Astrocyte of the cerebellum (primary cell): ENCODE measurements around the gene PARL.

Source experiments
- DNase-seq: peaks from one replicate; pipeline ENCODE4 v3.0.0-alpha.2; 2011; ENCODE audit warnings: low read depth
- H3K4me3 ChIP-seq: 2 replicates; pipeline ENCODE4 v1.5.1; 2011; ENCODE audit warnings: mild to moderate bottlenecking, low read depth, low read length, moderate library complexity
- in situ Hi-C: cut with HindIII; loops from 2 replicates; pipeline ENCODE4 v1.10.0; 2017; ENCODE audit warnings: low sequenced_read_pairs
- TF ChIP-seq, protein P1 (sequence below): IDR thresholded peaks from 2 replicates; pipeline ENCODE4 v1.5.1; 2012; ENCODE audit warnings: low read length, low read depth, moderate library complexity, mild to moderate bottlenecking; ENCODE audit errors: missing control alignments

Gene PARL

DNA sequence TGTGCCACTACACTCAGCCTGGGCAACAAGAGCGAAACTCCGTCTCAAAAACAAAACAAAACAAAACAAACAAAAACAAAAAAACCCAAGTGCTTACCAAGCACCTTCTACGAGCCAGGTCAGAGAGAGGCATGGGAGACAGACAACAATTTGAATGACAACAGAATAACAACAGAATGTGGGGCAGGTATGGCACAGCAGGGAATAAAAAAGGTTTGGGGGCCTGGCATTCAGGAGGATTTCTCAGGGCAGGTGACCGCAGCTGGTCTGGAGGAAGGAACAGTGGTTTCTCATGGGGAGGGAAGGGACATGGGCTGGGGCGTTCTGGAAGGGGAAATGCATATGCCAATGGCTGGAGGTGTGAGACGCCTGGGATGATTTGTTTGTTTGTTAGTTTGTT lies 22.5 kb upstream of the PARL start:
- H3K4me3 ChIP-seq = no peak overlapping the region
- TF ChIP-seq, protein P1, sequence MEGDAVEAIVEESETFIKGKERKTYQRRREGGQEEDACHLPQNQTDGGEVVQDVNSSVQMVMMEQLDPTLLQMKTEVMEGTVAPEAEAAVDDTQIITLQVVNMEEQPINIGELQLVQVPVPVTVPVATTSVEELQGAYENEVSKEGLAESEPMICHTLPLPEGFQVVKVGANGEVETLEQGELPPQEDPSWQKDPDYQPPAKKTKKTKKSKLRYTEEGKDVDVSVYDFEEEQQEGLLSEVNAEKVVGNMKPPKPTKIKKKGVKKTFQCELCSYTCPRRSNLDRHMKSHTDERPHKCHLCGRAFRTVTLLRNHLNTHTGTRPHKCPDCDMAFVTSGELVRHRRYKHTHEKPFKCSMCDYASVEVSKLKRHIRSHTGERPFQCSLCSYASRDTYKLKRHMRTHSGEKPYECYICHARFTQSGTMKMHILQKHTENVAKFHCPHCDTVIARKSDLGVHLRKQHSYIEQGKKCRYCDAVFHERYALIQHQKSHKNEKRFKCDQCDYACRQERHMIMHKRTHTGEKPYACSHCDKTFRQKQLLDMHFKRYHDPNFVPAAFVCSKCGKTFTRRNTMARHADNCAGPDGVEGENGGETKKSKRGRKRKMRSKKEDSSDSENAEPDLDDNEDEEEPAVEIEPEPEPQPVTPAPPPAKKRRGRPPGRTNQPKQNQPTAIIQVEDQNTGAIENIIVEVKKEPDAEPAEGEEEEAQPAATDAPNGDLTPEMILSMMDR = no peak
- no peak for DNase-seq
- in situ Hi-C loops = no loop called here

DNA sequence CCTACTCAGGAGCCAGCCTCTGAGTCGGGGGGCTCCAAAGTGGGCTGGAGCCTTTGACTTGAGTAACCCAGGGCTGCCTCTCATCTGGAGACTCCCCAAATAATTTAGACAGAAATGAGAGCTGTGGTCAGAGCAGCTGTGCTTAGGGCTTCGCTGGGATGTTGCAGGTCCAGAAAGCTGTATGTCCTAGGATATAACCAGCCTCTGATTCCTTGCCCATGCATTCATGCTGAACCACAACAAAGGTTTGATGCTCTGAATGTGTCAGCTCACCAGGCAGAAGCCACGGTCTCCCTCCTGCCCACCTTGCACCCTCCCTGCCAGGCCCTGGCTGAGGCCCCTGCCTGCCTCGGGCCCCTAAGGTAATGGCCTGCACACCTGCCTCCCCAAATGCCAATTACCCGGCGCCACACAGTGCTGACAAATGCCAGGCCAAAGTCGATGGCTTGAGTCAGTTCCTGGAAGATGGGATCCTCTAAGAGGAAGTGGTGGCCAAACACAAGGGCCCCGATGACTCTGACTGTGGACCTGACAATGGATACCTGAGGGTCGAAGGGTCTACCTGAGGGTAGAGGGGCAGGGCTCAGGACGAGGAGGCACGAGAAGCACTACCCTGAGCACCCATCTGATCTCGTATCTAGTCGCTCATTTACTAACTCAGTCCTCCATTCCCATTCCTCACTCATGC lies 21.7 kb upstream of the PARL start:
- no peak for DNase-seq
- TF ChIP-seq, protein P1 = no peak
- no peak overlapping the region for H3K4me3 ChIP-seq
- in situ Hi-C loops = no loop called here

DNA sequence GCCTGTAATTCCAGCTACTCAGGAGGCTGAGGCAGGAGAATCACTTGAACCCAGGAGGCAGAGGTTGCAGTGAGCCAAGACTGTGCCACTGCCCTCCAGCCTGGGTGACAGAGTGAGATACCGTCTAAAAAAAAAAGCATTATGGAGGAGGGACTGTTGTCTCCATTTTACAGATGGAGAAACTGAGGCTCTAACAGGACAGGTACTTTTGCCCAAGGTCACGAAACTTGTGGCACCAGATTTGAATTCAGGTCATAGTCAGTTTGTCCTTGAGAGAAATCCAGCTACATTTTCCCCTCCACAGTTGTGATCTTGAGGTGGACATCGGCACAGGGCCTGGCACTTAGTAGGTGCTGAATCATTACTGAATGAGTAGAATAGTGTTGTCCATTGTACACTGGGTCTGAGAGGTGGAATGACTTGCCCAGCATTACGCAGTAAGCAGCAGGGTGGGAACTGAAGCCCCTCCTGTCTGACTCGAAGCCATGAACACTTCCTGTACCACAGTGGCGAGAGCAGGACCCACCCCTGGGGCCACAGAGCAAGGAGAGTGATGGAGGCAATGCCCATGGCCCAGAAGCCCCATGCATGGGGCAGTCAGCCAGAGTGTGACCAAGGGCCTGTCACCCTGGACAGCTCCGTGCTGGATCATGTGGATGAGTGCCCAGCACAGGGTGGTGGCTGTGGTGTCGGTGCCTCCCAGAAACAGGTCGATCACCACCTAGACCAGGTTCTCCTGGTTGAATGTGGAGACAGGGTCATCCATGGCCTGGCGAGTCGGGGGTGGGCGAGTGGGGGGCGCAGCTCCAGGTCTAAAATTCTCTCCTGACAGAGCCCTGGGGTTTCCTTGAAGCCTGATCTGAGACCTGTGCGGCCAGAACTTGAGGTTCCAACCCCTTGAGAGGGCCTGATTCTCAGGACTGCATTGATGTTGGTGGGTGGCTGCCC lies 20.4 kb upstream of the PARL start:
- no peak for DNase-seq
- in situ Hi-C loops = no loop called here
- TF ChIP-seq, protein P1 = no peak
- H3K4me3 ChIP-seq = no peak overlapping the region

DNA sequence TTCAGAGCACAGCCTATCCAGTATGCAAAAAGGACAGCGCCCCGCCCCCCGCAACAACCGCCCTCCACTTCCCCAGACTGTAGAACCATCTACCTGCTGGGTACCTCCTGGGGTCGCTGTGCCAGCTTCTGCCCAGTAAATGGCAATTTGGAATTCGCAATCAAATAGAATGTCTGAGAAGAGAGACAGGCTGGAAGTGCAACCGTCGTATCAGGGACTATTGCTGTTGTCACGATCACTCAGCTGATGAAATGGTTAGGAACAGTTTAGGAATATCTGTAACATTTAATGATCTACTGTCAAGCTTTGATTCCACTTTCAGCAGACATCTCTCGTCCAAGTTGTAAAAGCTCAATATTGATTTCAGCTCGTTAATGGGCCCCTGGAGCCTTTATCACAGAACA lies 13.3 kb upstream of the PARL start:
- TF ChIP-seq, protein P1 = no peak
- DNase-seq = no peak
- no peak overlapping the region for H3K4me3 ChIP-seq
- in situ Hi-C loops = loop anchor here (10.0 to 25.0 kb wide), 2 partner anchors 117 to 339 kb away; partner anchors contain the start of genes ABCC5, ALG3, EEF1AKMT4 and VWA5B2

DNA sequence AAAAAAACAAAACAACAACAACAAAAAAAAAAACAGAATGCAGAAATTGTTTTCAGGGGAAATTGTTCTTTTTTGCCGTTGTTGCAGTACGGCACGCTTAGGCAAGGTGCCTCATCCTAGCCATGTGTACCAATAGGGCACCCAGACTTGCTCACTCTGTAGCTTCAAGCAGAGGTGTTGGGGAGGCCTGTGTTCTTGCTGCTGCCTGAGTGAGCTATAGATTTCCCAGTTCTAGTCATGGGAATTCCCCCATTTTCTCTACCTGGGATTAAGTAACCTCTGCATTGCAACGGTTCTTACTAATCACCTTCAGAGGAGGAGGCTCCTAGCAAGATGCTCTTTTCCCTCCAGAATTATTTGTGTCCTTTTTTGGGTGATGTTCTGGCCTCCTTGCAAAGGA lies 12.9 kb upstream of the PARL start:
- no peak for DNase-seq
- TF ChIP-seq, protein P1 = no peak

DNA sequence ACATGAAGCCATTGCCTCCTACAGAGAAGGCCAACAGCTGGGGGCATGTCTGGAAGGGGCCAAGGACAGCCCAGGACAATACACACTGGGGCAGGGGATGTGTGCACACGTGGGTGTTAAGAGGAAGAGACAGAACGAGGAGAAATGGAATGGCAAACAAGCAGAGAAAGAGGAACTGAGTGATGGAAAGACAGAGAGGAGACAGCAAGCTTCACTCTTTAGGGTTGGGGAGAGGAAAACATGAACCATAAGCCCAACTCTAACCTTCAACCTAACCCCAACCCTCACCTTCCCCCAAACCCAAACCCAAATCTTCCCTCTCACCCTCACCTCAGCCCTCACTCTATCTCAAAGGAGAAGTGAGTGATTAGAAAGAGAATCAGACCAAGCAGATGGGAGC lies 11.9 kb upstream of the PARL start:
- in situ Hi-C loops = loop anchor here (10.0 to 25.0 kb wide), 2 partner anchors 118 to 341 kb away; partner anchors contain the start of genes ABCC5, ALG3, EEF1AKMT4 and VWA5B2
- TF ChIP-seq, protein P1 = no peak

More for the DNA sequence above, 12.9 kb upstream of the PARL start:
- in situ Hi-C loops = loop anchor here (10.0 to 25.0 kb wide), 2 partner anchors 117 to 340 kb away; partner anchors contain the start of genes ABCC5, ALG3, EEF1AKMT4 and VWA5B2
- H3K4me3 ChIP-seq = no peak overlapping the region

More for the DNA sequence above, 11.9 kb upstream of the PARL start:
- no peak for DNase-seq
- no peak overlapping the region for H3K4me3 ChIP-seq
